ENCODE data around the gene ADCY9.

The ADCY9 gene

DNA sequence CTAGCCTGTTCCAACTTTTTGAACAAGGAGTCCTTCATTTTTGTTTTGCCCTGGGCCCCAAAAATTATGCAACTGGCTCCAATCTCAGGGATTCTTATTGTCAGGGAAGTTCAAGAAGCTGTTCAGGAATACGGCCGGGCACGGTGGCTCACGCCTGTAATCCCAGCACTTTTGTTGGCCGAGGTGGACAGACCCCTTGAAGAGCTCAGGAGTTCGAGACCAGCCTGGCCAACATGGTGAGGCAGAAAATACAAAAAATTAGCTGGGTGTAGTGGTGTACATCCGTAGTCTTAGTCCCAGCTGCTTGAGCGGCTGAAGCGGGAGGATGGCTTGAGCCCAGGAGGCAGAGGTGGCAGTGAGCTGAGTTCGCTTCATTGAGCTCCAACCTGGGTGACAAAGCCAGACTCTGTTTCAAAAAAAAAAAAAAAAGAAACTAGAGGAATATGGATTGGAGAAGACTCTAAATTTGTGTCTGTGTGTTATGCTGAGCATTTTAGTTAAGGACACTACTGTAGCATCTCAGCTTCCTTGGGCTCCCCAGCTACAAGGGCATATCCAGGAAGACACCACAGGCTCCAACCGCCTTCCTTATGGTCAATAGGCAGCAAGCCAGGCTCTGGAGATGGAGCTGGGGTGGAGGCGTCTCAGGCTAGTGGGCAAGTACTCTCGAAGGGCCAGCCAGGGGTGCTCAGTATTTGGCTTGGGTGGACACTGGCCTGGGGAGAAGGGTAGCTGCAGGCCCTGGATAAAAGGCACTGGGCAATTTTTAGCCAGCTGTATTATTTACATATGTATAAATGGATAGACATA, 179.0 kb downstream of the ADCY9 start:
- ChIA-PET CTCF (interaction anchor here (0.7 to 3.1 kb wide), 7 partner anchors 12 to 465 kb away, joined by 3 to 21 read pairs (median 4); no protein-coding TSS in a partner anchor), POLR2A (no interaction called here)
- no peak overlapping the region for H3K27ac ChIP-seq (ENCODE audit: extremely low read depth, low read depth, low read length)
- no peak for TF ChIP-seq HOXC10 (CRISPR knock-in tag; IDR thresholded peaks at IDR 0.05)
- TF ChIP-seq ZNF629 (tag by site-specific recombination; IDR thresholded peaks at IDR 0.05): no peak
- no peak for TF ChIP-seq ZNF585B (tag by site-specific recombination; IDR thresholded peaks at IDR 0.05)
- TF ChIP-seq, protein P1, sequence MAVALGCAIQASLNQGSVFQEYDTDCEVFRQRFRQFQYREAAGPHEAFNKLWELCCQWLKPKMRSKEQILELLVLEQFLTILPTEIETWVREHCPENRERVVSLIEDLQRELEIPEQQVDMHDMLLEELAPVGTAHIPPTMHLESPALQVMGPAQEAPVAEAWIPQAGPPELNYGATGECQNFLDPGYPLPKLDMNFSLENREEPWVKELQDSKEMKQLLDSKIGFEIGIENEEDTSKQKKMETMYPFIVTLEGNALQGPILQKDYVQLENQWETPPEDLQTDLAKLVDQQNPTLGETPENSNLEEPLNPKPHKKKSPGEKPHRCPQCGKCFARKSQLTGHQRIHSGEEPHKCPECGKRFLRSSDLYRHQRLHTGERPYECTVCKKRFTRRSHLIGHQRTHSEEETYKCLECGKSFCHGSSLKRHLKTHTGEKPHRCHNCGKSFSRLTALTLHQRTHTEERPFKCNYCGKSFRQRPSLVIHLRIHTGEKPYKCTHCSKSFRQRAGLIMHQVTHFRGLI (tag by site-specific recombination; IDR thresholded peaks at IDR 0.05): no peak
- TF ChIP-seq ZNF785 (tag by site-specific recombination; IDR thresholded peaks at IDR 0.05): no peak
- no peak for TF ChIP-seq ZNF335 (tag by site-specific recombination; conservative IDR thresholded peaks at IDR 0.05)
- TF ChIP-seq ZNF274 (IDR thresholded peaks at IDR 0.05; ENCODE audit: low read length): no peak
- no peak for TF ChIP-seq ZNF274 (tag by site-specific recombination; IDR thresholded peaks at IDR 0.05; ENCODE audit: borderline replicate concordance)
- TF ChIP-seq, protein P2, sequence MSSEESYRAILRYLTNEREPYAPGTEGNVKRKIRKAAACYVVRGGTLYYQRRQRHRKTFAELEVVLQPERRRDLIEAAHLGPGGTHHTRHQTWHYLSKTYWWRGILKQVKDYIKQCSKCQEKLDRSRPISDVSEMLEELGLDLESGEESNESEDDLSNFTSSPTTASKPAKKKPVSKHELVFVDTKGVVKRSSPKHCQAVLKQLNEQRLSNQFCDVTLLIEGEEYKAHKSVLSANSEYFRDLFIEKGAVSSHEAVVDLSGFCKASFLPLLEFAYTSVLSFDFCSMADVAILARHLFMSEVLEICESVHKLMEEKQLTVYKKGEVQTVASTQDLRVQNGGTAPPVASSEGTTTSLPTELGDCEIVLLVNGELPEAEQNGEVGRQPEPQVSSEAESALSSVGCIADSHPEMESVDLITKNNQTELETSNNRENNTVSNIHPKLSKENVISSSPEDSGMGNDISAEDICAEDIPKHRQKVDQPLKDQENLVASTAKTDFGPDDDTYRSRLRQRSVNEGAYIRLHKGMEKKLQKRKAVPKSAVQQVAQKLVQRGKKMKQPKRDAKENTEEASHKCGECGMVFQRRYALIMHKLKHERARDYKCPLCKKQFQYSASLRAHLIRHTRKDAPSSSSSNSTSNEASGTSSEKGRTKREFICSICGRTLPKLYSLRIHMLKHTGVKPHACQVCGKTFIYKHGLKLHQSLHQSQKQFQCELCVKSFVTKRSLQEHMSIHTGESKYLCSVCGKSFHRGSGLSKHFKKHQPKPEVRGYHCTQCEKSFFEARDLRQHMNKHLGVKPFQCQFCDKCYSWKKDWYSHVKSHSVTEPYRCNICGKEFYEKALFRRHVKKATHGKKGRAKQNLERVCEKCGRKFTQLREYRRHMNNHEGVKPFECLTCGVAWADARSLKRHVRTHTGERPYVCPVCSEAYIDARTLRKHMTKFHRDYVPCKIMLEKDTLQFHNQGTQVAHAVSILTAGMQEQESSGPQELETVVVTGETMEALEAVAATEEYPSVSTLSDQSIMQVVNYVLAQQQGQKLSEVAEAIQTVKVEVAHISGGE (tag by site-specific recombination; conservative IDR thresholded peaks at IDR 0.05; ENCODE audit: low read depth): no peak
- no peak for TF ChIP-seq KLF7 (tag by site-specific recombination; IDR thresholded peaks at IDR 0.05; ENCODE audit: borderline replicate concordance)
- TF ChIP-seq ZBTB7A (tag by site-specific recombination; IDR thresholded peaks at IDR 0.05; ENCODE audit: low read depth): no peak
- H3K4me1 ChIP-seq (ENCODE audit: control insufficient read depth, insufficient read depth, low read length): no peaks in the 10 kb centered on the region
- H3K4me3 ChIP-seq (ENCODE audit: low read depth, low read length): no peak overlapping the region
- no peaks in the 10 kb centered on the region for H3K36me3 ChIP-seq (ENCODE audit: control insufficient read depth in 2 of 2, insufficient read depth in 1 of 2, low read length in 2 of 2)
- no peaks in the 10 kb centered on the region for H3K9me3 ChIP-seq (ENCODE audit: control insufficient read depth, insufficient read depth, low read depth, low read length)

DNA sequence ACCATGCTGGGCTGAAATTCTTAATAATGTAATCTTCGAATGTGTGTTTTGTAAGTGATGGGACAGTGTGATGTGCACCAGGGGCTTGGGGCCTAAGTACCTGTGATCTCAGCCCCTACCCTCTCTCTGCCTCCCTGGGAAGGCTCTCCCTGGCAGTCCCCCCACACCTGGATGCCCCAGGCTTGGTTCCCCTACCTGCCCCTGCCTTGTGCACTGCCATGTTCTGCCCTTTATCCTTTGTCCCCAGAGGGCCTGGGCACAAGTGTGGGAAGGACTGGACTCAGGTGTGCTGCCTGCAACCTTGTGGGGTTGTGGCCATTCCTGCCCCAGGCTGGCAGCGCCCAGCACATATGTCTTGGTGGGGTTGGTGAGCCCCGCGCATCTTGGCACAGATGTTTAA, 180.3 kb downstream of the ADCY9 start:
- Histone ChIP-seq H3K27ac (ENCODE audit: extremely low read depth, low read depth, low read length) (no peak overlapping the region), H3K4me3 (ENCODE audit: low read depth, low read length) (no peak overlapping the region), H3K36me3 (ENCODE audit: control insufficient read depth in 2 of 2, insufficient read depth in 1 of 2, low read length in 2 of 2) (no peaks in the 10 kb centered on the region), H3K4me1 (ENCODE audit: control insufficient read depth, insufficient read depth, low read length) (no peaks in the 10 kb centered on the region), H3K9me3 (ENCODE audit: control insufficient read depth, insufficient read depth, low read depth, low read length) (no peaks in the 10 kb centered on the region)
- ChIA-PET POLR2A (no interaction called here), CTCF (interaction anchor here (1.7 kb wide), 1 partner anchor 466 kb away, joined by 5 read pairs; no protein-coding TSS in a partner anchor)
- no peak for TF ChIP-seq MEIS1 (CRISPR knock-in tag; IDR thresholded peaks at IDR 0.05; ENCODE audit: borderline replicate concordance)

DNA sequence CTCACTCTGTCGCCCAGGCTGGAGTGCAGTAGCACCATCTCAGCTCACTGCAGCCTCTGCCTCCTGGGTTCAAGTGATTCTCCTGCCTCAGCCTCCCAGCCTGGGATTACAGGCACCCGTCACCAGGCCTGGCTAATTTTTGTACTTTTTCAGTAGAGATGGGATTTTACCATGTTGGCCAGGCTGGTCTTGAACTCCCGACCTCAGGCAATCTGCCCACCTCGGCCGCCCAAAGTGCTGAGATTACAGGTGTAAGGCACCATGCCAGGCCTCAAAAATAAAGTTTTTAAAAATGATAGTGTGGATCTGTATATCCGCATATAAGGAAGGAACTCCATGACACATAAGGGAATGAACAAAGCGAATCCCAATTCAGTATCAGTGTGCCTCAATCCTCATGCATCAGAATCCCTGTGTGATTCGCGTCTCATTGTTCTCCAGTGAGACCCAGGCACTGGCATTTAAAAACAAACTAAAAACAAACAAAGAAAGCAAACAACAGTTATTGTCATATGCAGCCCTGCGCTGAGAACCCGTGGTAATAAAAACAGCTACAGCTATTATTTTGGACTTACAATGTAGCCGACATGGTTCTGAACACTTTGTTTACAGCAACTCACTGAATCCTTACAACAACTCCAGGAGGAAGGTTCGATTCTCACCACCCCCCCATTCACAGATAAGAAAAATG, 181.6 kb downstream of the ADCY9 start:
- ChIA-PET CTCF (interaction anchor here (0.7 kb wide), 1 partner anchor 363 kb away, joined by 3 read pairs; no protein-coding TSS in a partner anchor), POLR2A (interaction anchor here (0.6 kb wide), 1 partner anchor 604 kb away, joined by 5 read pairs; the partner anchor contains the start of gene CDIP1)
- no peaks in the 10 kb centered on the region for H3K9me3 ChIP-seq (ENCODE audit: control insufficient read depth, insufficient read depth, low read depth, low read length)
- no peaks in the 10 kb centered on the region for H3K4me1 ChIP-seq (ENCODE audit: control insufficient read depth, insufficient read depth, low read length)
- H3K27ac ChIP-seq (ENCODE audit: extremely low read depth, low read depth, low read length): no peak overlapping the region
- no peaks in the 10 kb centered on the region for H3K36me3 ChIP-seq (ENCODE audit: control insufficient read depth in 2 of 2, insufficient read depth in 1 of 2, low read length in 2 of 2)
- no peak overlapping the region for H3K4me3 ChIP-seq (ENCODE audit: low read depth, low read length)
- TF ChIP-seq ZBTB21 (tag by site-specific recombination; IDR thresholded peaks at IDR 0.05): no peak
- TF ChIP-seq ZNF747 (tag by site-specific recombination; IDR thresholded peaks at IDR 0.05): no peak
- TF ChIP-seq, protein P3, sequence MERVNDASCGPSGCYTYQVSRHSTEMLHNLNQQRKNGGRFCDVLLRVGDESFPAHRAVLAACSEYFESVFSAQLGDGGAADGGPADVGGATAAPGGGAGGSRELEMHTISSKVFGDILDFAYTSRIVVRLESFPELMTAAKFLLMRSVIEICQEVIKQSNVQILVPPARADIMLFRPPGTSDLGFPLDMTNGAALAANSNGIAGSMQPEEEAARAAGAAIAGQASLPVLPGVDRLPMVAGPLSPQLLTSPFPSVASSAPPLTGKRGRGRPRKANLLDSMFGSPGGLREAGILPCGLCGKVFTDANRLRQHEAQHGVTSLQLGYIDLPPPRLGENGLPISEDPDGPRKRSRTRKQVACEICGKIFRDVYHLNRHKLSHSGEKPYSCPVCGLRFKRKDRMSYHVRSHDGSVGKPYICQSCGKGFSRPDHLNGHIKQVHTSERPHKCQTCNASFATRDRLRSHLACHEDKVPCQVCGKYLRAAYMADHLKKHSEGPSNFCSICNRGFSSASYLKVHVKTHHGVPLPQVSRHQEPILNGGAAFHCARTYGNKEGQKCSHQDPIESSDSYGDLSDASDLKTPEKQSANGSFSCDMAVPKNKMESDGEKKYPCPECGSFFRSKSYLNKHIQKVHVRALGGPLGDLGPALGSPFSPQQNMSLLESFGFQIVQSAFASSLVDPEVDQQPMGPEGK (tag by site-specific recombination; IDR thresholded peaks at IDR 0.05): no peak
- TF ChIP-seq, protein P4, sequence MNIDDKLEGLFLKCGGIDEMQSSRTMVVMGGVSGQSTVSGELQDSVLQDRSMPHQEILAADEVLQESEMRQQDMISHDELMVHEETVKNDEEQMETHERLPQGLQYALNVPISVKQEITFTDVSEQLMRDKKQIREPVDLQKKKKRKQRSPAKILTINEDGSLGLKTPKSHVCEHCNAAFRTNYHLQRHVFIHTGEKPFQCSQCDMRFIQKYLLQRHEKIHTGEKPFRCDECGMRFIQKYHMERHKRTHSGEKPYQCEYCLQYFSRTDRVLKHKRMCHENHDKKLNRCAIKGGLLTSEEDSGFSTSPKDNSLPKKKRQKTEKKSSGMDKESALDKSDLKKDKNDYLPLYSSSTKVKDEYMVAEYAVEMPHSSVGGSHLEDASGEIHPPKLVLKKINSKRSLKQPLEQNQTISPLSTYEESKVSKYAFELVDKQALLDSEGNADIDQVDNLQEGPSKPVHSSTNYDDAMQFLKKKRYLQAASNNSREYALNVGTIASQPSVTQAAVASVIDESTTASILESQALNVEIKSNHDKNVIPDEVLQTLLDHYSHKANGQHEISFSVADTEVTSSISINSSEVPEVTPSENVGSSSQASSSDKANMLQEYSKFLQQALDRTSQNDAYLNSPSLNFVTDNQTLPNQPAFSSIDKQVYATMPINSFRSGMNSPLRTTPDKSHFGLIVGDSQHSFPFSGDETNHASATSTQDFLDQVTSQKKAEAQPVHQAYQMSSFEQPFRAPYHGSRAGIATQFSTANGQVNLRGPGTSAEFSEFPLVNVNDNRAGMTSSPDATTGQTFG (tag by site-specific recombination; IDR thresholded peaks at IDR 0.05; ENCODE audit: borderline replicate concordance): no peak
- TF ChIP-seq SALL2 (tag by site-specific recombination; IDR thresholded peaks at IDR 0.05; ENCODE audit: borderline replicate concordance): no peak
- TF ChIP-seq, protein P5, sequence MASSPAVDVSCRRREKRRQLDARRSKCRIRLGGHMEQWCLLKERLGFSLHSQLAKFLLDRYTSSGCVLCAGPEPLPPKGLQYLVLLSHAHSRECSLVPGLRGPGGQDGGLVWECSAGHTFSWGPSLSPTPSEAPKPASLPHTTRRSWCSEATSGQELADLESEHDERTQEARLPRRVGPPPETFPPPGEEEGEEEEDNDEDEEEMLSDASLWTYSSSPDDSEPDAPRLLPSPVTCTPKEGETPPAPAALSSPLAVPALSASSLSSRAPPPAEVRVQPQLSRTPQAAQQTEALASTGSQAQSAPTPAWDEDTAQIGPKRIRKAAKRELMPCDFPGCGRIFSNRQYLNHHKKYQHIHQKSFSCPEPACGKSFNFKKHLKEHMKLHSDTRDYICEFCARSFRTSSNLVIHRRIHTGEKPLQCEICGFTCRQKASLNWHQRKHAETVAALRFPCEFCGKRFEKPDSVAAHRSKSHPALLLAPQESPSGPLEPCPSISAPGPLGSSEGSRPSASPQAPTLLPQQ (tag by site-specific recombination; IDR thresholded peaks at IDR 0.05): no peak
